IMR-90 (cell line): Measurements from ENCODE around the gene C21orf58. TPM values are rescaled to one million over a fixed set of nuclear protein-coding genes. Genes with fewer than 3 reads are reported as not detected.
A peak's percentile ranks its signal among the peaks of the same experiment; 100 is the strongest.

Experiments used
- ATAC-seq: fragments of 200-7000 bp; cut with Tn5 transposase; 2 replicates; pipeline ENCODE4 v1.9.1; 2020; ENCODE audit warnings: low read depth, mild to moderate bottlenecking, moderate library complexity
- BruUV-seq: library from RNA; stranded (reverse); fragments of 400-500 nt; replicated peaks from 2 replicates; lab custom pipeline; 2021; lab: Mats Ljungman, UMichigan
- CTCF ChIA-PET: fragments of 300-600 bp; formaldehyde crosslinking; extraction: SDS; loops from one replicate; lab custom pipeline; 2021; ENCODE audit warnings: antibody characterized with exemption; lab: Yijun Ruan, JAX
- POLR2A ChIA-PET: fragments of 300-600 bp; sonication (Branson Sonifier 250); formaldehyde crosslinking; loops from one replicate; lab custom pipeline; 2022; ENCODE audit warnings: antibody characterized with exemption; ENCODE audit not compliant: unreplicated experiment; lab: Charles Lee
- DNase-seq: peaks from one replicate; pipeline ENCODE4 v3.0.0; 2013
- H2AFZ ChIP-seq: replicated peaks from 2 replicates; pipeline ENCODE3; 2013; ENCODE audit warnings: low read length, mild to moderate bottlenecking; ENCODE audit not compliant: poor library complexity
- H2AK5ac ChIP-seq: 2 replicates; pipeline ENCODE4 v1.6.1; 2013; ENCODE audit warnings: low read depth, low read length, inconsistent platforms
- H2AK9ac ChIP-seq: replicated peaks from 2 replicates; pipeline ENCODE3; 2013; ENCODE audit warnings: mild to moderate bottlenecking, low read depth, low read length, moderate library complexity; ENCODE audit not compliant: poor library complexity
- H2BK120ac ChIP-seq: 2 replicates; pipeline ENCODE4 v1.6.1; 2013; ENCODE audit warnings: low read depth, low read length, inconsistent platforms
- H2BK15ac ChIP-seq: 3 replicates; pipeline ENCODE4 v1.6.1; 2013; ENCODE audit warnings: low read depth, low read length, inconsistent platforms
- H2BK20ac ChIP-seq: 2 replicates; pipeline ENCODE4 v1.6.1; 2013; ENCODE audit warnings: low read depth, mild to moderate bottlenecking, inconsistent platforms, low read length, moderate library complexity
- H2BK5ac ChIP-seq: 2 replicates; pipeline ENCODE4 v1.6.1; 2013; ENCODE audit warnings: mild to moderate bottlenecking, low read depth, low read length, inconsistent platforms; ENCODE audit not compliant: poor library complexity, severe bottlenecking
- H3K14ac ChIP-seq: replicated peaks from 2 replicates; pipeline ENCODE4 v1.6.1; 2013; ENCODE audit warnings: low read depth, low read length, inconsistent platforms
- H3K18ac ChIP-seq: 2 replicates; pipeline ENCODE4 v1.6.1; 2013; ENCODE audit warnings: low read depth, low read length, control low read depth
- H3K23ac ChIP-seq: 2 replicates; pipeline ENCODE4 v1.6.1; 2013; ENCODE audit warnings: low read depth, low read length, inconsistent platforms
- H3K27ac ChIP-seq: 2 replicates; pipeline ENCODE4 v1.5.1; 2013; ENCODE audit warnings: mild to moderate bottlenecking, control low read depth, low read length; ENCODE audit not compliant: insufficient read depth
- H3K27me3 ChIP-seq: 2 replicates; pipeline ENCODE4 v1.6.1; 2013; ENCODE audit warnings: low read length; ENCODE audit not compliant: control insufficient read depth, insufficient read depth
- H3K36me3 ChIP-seq: 2 replicates; pipeline ENCODE4 v1.6.1; 2013; ENCODE audit warnings: low read length, mixed read lengths; ENCODE audit not compliant: control insufficient read depth, insufficient read depth
- H3K4ac ChIP-seq: 2 replicates; pipeline ENCODE4 v1.6.1; 2013; ENCODE audit warnings: low read depth, low read length, inconsistent platforms
- H3K4me1 ChIP-seq: 2 replicates; pipeline ENCODE4 v1.6.1; 2013; ENCODE audit warnings: low read length, mixed read lengths; ENCODE audit not compliant: control insufficient read depth, insufficient read depth
- H3K4me2 ChIP-seq: 2 replicates; pipeline ENCODE4 v1.6.1; 2013; ENCODE audit warnings: low read depth, mild to moderate bottlenecking, control low read depth, low read length, moderate library complexity
- H3K4me3 ChIP-seq: 2 replicates; pipeline ENCODE4 v1.5.1; 2013; ENCODE audit warnings: low read depth, mild to moderate bottlenecking, control low read depth, low read length, moderate library complexity; ENCODE audit not compliant: insufficient read depth
- H3K56ac ChIP-seq: 2 replicates; pipeline ENCODE4 v1.6.1; 2013; ENCODE audit warnings: low read length, inconsistent platforms; ENCODE audit not compliant: insufficient read depth; ENCODE audit errors: extremely low read depth
- H3K79me1 ChIP-seq, 2 experiments: 2 replicates each; pipeline ENCODE4 v1.6.1; 2013; ENCODE audit warnings: low read length in 2 of 2, inconsistent platforms in 1 of 2, low read depth in 1 of 2
- H3K9ac ChIP-seq: 2 replicates; pipeline ENCODE4 v1.6.1; 2013; ENCODE audit warnings: low read depth, low read length, control low read depth
- H3K9me1 ChIP-seq: 2 replicates; pipeline ENCODE4 v1.6.1; 2013; ENCODE audit warnings: low read length, inconsistent platforms; ENCODE audit not compliant: insufficient read depth
- H3K9me3 ChIP-seq: 2 replicates; pipeline ENCODE4 v1.6.1; 2013; ENCODE audit warnings: low read length; ENCODE audit not compliant: control insufficient read depth, insufficient read depth
- H4K20me1 ChIP-seq: 2 replicates; pipeline ENCODE4 v1.6.1; 2013; ENCODE audit warnings: low read length, inconsistent platforms; ENCODE audit not compliant: insufficient read depth
- H4K5ac ChIP-seq: 2 replicates; pipeline ENCODE4 v1.6.1; 2013; ENCODE audit warnings: mild to moderate bottlenecking, low read depth, low read length, control low read depth
- H4K8ac ChIP-seq, 2 experiments: 2 replicates each; pipeline ENCODE4 v1.6.1; 2013; ENCODE audit warnings: low read depth in 2 of 2, low read length in 2 of 2, control low read depth in 1 of 2, inconsistent platforms in 1 of 2
- H4K91ac ChIP-seq: 2 replicates; pipeline ENCODE4 v1.6.1; 2013; ENCODE audit warnings: low read depth, low read length, inconsistent platforms; ENCODE audit not compliant: insufficient read depth
- CEBPB ChIP-seq: IDR thresholded peaks from 2 replicates; pipeline ENCODE4 v1.6.1; 2012; ENCODE audit warnings: low read depth, low read length, improper control_type of control experiment
- CHD1 ChIP-seq: IDR thresholded peaks from 2 replicates; pipeline ENCODE4 v1.6.1; 2012; ENCODE audit warnings: low read depth, low read length, improper control_type of control experiment
- FOS ChIP-seq: fragments of 150-350 bp; IDR thresholded peaks from 2 replicates; pipeline ENCODE4 v1.6.1; 2016; ENCODE audit warnings: low read depth, low read length
- MAFK ChIP-seq: IDR thresholded peaks from 2 replicates; pipeline ENCODE4 v1.6.1; 2012; ENCODE audit warnings: low read depth, low read length, improper control_type of control experiment
- MXI1 ChIP-seq: IDR thresholded peaks from 2 replicates; pipeline ENCODE4 v1.6.1; 2012; ENCODE audit warnings: low read depth, mild to moderate bottlenecking, low read length, moderate library complexity, borderline replicate concordance
- NFE2L2 ChIP-seq: fragments of 150-350 bp; IDR thresholded peaks from 2 replicates; pipeline ENCODE4 v1.6.1; 2016; ENCODE audit warnings: low read depth, mild to moderate bottlenecking, low read length
- POLR2A ChIP-seq: IDR thresholded peaks from 2 replicates; pipeline ENCODE4 v1.6.1; 2012; ENCODE audit warnings: mild to moderate bottlenecking, low read depth, low read length
- RAD21 ChIP-seq: IDR thresholded peaks from 2 replicates; pipeline ENCODE4 v1.6.1; 2012; ENCODE audit warnings: low read length, improper control_type of control experiment
- RCOR1 ChIP-seq: IDR thresholded peaks from 2 replicates; pipeline ENCODE4 v1.6.1; 2012; ENCODE audit warnings: mild to moderate bottlenecking, low read length, improper control_type of control experiment; ENCODE audit not compliant: insufficient replicate concordance
- RFX5 ChIP-seq: IDR thresholded peaks from 2 replicates; pipeline ENCODE4 v1.8.0; 2012; ENCODE audit warnings: low read depth, mild to moderate bottlenecking, low read length, moderate library complexity
- SMC3 ChIP-seq: fragments of 150-350 bp; IDR thresholded peaks from 2 replicates; pipeline ENCODE4 v1.6.1; 2016; ENCODE audit warnings: low read depth, mild to moderate bottlenecking, antibody characterized with exemption, low read length, moderate library complexity
- WGBS, 2 experiments: methylation state at CpG; one replicate each; pipeline versions ENCODE4 v1.1.5 to v1.1.7; 2013; ENCODE audit warnings: missing lambda C conversion rate in 2 of 2; ENCODE audit not compliant: insufficient read length in 1 of 2; ENCODE audit errors: extremely low coverage in 2 of 2; 5-methylcytosine and 5-hydroxymethylcytosine counted together
- dilution Hi-C: fragments of 300-500 bp; cut with HindIII; formaldehyde crosslinking; loops from one replicate; pipeline ENCODE4 v1.14.3; 2018; ENCODE audit warnings: low sequenced_read_pairs; ENCODE audit not compliant: unreplicated experiment
- in situ Hi-C: fragments of 300-500 bp; cut with MboI; formaldehyde crosslinking; loops from 3 replicates; pipeline ENCODE4 v1.14.3; 2019; ENCODE audit warnings: low sequenced_read_pairs, inconsistent platforms, mixed read lengths
- intact Hi-C: fragments of 100-400 bp; cut with micrococcal nuclease; formaldehyde crosslinking; loops from 2 replicates; pipeline ENCODE4 v1.10.0; 2022
- polyA plus RNA-seq, 3 experiments: library from polyadenylated mRNA; depleted of rRNA; stranded (reverse); fragments of >200 nt; gene quantifications; 2 replicates each; pipeline ENCODE4 v1.2.3, GENCODE V29; 2012; ENCODE audit warnings: low replicate concordance in 1 of 3
- total RNA-seq: library from RNA; depleted of rRNA; stranded (reverse); fragments of >200 nt; gene quantifications from 2 replicates; pipeline ENCODE4 v1.2.3, GENCODE V29; 2012
- TF ChIP-seq, protein P1 (sequence below): conservative IDR thresholded peaks from 2 replicates; pipeline ENCODE4 v1.5.1; 2012; ENCODE audit warnings: mild to moderate bottlenecking, low read depth, low read length, improper control_type of control experiment

Gene C21orf58
- total and polyA plus RNA-seq, 2 of the 4 experiments (the other 2 are of a cell fraction), result 2.7 to 6.2 TPM

DNA sequence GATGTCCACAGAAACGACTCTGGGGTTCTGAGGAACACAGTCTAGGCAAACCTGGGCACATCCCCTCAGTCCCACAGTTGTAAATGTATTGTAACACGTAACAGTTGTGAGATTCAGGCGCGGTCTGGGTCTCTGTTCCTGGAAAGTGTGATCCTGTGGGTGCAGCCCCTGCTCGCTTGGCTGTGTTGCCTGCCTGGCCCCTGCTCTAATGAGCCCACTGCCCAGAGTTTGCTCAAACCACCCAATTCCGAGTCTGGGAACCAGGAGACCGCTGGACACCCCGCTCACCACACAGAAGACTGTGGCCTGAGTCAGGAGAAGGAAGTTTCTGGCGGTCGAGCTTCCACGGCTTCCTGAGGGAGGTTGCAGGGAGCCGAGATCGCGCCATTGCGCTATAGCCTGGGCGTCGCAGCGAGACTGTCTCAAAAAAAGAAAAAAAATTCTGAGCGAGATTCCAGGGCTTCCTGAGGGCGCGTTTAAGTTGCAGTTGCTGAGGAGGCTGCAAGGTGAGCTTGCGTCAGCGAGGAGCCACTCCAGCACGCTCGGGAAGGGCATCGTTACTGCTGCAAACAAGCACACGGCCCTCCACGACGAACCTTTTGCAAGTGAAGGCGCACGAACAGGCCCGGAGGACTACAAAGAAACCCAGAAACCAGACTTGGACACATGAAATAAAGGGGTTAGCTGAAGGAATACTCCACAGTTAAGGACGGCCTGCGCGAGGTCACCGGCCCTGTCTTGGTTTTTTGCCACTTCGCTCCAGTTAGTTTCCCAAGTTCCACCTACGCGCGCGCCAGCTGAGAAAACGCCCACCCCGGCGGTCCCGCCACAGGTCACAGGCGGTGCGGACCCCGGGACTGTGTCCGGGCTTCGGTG is 1.1 kb downstream of the C21orf58 start:
- ChIA-PET POLR2A (no interaction called here), CTCF (no interaction called here)
- H3K79me1 ChIP-seq, result peaks cover 25 to 61% of the 10 kb centered on the region in 2 experiments
- H3K27me3 ChIP-seq, result no peaks in the 10 kb centered on the region
- no peak overlapping the region for H3K18ac ChIP-seq
- H2AK5ac ChIP-seq, result peak overlapping the region; percentile 76
- H3K23ac ChIP-seq, result peak overlapping the region; percentile 93
- H3K4ac ChIP-seq, result peak overlapping the region; percentile 80
- in situ Hi-C loops, result no loop called here
- BruUV-seq, result no TSS peak
- peaks cover 13% of the 10 kb centered on the region for H4K20me1 ChIP-seq
- peak overlapping the region; percentile 63 for H3K4me2 ChIP-seq
- peak overlapping the region; percentile 31 for H2BK5ac ChIP-seq
- peaks cover under 1% of the 10 kb centered on the region for H3K36me3 ChIP-seq
- dilution Hi-C loops, result no loop called here
- intact Hi-C loops, result loop anchor here (1.0 to 10.0 kb wide), 2 partner anchors 36 to 348 kb away; partner anchors contain the start of gene YBEY
- peak overlapping the region; percentile 93 for H2AFZ ChIP-seq
- TF ChIP-seq CHD1, result no peak
- no peak; the same call in 1 of the 2 replicates for TF ChIP-seq RAD21
- TF ChIP-seq, protein P1, sequence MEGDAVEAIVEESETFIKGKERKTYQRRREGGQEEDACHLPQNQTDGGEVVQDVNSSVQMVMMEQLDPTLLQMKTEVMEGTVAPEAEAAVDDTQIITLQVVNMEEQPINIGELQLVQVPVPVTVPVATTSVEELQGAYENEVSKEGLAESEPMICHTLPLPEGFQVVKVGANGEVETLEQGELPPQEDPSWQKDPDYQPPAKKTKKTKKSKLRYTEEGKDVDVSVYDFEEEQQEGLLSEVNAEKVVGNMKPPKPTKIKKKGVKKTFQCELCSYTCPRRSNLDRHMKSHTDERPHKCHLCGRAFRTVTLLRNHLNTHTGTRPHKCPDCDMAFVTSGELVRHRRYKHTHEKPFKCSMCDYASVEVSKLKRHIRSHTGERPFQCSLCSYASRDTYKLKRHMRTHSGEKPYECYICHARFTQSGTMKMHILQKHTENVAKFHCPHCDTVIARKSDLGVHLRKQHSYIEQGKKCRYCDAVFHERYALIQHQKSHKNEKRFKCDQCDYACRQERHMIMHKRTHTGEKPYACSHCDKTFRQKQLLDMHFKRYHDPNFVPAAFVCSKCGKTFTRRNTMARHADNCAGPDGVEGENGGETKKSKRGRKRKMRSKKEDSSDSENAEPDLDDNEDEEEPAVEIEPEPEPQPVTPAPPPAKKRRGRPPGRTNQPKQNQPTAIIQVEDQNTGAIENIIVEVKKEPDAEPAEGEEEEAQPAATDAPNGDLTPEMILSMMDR, result no peak
- no peak for TF ChIP-seq CEBPB
- no peak for TF ChIP-seq RCOR1
- no peak for TF ChIP-seq SMC3
- TF ChIP-seq MXI1, result no peak
- TF ChIP-seq NFE2L2, result no peak
- TF ChIP-seq POLR2A, result no peak
- TF ChIP-seq RFX5, result no peak
- TF ChIP-seq MAFK, result no peak
- TF ChIP-seq FOS, result no peak
- peak overlapping the region; percentile 57 to 86 for H4K8ac ChIP-seq
- peak overlapping the region; percentile 25; the same call in 1 of the 2 replicates for H2BK120ac ChIP-seq
- peak overlapping the region; percentile 54 for H3K9ac ChIP-seq
- DNase-seq (peak; percentile 47), ATAC-seq (no peak)
- H4K5ac ChIP-seq, result peak overlapping the region; percentile 50
- peak overlapping the region; percentile 59 for H3K27ac ChIP-seq
- H2BK15ac ChIP-seq, result no peak overlapping the region; the same call in 2 of the 3 replicates
- WGBS, 2 experiments, result 1% methylated on average over 18 of the region's 50 CpGs; no CpG with 5 or more reads in 1 of the 2 experiments
- peak overlapping the region; percentile 53 for H4K91ac ChIP-seq
- peaks cover 11% of the 10 kb centered on the region for H3K4me1 ChIP-seq
- peaks cover 10% of the 10 kb centered on the region; the same call in 1 of the 2 replicates for H3K9me1 ChIP-seq
- no peaks in the 10 kb centered on the region for H3K9me3 ChIP-seq
- H2BK20ac ChIP-seq, result no peak overlapping the region
- peak overlapping the region; percentile 97 for H2AK9ac ChIP-seq
- H3K56ac ChIP-seq, result peak overlapping the region; percentile 77
- H3K4me3 ChIP-seq, result peak overlapping the region; percentile 73
- peak overlapping the region; percentile 91 for H3K14ac ChIP-seq
